ENCODE data around the gene CDH18. TPM values are rescaled to one million over a fixed set of nuclear protein-coding genes. Genes with fewer than 3 reads are reported as not detected.

CDH18 gene
- total and polyA plus RNA-seq, 2 donors (not counting 3 experiments of a cell fraction or from before 2014, with no cell fraction given), result 0.06 TPM; not detected in 1

DNA sequence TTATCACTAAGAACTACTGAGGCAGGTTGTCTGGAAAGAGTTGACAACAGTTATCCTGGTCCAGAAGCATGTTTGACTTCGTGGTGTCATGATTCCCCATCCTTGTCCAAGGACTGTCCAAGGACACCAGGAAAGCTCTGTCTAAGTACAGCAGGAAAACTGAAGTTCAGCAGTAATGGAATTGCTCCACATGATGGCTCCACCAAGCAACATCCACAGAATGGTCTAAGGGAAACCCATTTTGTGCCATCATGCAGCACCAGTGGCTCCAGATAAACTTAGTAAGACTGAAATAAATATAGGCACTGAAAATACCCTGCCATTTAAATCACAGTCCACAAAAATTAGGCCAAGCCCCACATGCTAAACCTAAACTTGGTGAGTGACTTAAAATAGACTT, 192.8 kb downstream of the CDH18 start:
- no peaks in the 10 kb centered on the region for H3K9me1 ChIP-seq (replicated peaks; ENCODE audit: control insufficient read depth, extremely low read depth, insufficient read depth, low read length)
- no peaks in the 10 kb centered on the region for H3K79me2 ChIP-seq (ENCODE audit: control insufficient read depth, insufficient read depth, low read length)
- intact Hi-C loops (cut with micrococcal nuclease), result no loop called here
- no peaks in the 10 kb centered on the region for H3K36me3 ChIP-seq (ENCODE audit: control insufficient read depth in 2 of 2, extremely low read depth in 1 of 2, insufficient read depth in 2 of 2, low read length in 2 of 2)
- no peak overlapping the region for H3K4me3 ChIP-seq (replicated peaks in 1 of 3; ENCODE audit: insufficient read depth in 1 of 3, low read depth in 1 of 3, low read length in 3 of 3)
- no peaks in the 10 kb centered on the region for H3K27me3 ChIP-seq (ENCODE audit: control insufficient read depth in 2 of 2, insufficient read depth in 2 of 2, low read length in 2 of 2)
- FAIRE-seq, result no peak
- H3K27ac ChIP-seq (ENCODE audit: insufficient read depth, low read depth, low read length), result no peak overlapping the region
- dilution Hi-C loops (cut with MboI; ENCODE audit: extremely low pct_ligation_motif_present, low sequenced_read_pairs), result no loop called here
- ChIA-PET POLR2A (no interaction called here), CTCF (interaction anchor here (0.7 to 1.0 kb wide), 4 partner anchors 14 to 193 kb away, joined by 3 to 4 read pairs (median 3); partner anchors contain the start of gene CDH18)
- H3K9me3 ChIP-seq (replicated peaks; ENCODE audit: control insufficient read depth, insufficient read depth, low read length), result no peaks in the 10 kb centered on the region
- no peaks in the 10 kb centered on the region for H3K4me1 ChIP-seq (ENCODE audit: control insufficient read depth, extremely low read depth, insufficient read depth, low read length)
- no peaks in the 10 kb centered on the region for H4K20me1 ChIP-seq (replicated peaks; ENCODE audit: control insufficient read depth, extremely low read depth, insufficient read depth, low read length)
- no peak overlapping the region for H3K9ac ChIP-seq (replicated peaks; ENCODE audit: extremely low read depth, insufficient read depth, low read length)
- TF ChIP-seq EZH2 (IDR thresholded peaks at IDR 0.05; ENCODE audit: borderline replicate concordance, low read depth, low read length, severe bottlenecking) (no peak), POLR2A (IDR thresholded peaks at IDR 0.05; ENCODE audit: low read depth, low read length) (no peak), JUN (IDR thresholded peaks at IDR 0.05; ENCODE audit: borderline replicate concordance, insufficient read depth, insufficient read length, low read depth) (no peak), MYC (IDR thresholded peaks at IDR 0.05; ENCODE audit: low read depth, low read length) (no peak), GATA2 (IDR thresholded peaks at IDR 0.05; ENCODE audit: insufficient read depth, insufficient read length, low read depth, low read length) (no peak)
- TF ChIP-seq, protein P1, sequence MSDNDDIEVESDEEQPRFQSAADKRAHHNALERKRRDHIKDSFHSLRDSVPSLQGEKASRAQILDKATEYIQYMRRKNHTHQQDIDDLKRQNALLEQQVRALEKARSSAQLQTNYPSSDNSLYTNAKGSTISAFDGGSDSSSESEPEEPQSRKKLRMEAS (IDR thresholded peaks at IDR 0.05; ENCODE audit: insufficient read depth, insufficient read length), result no peak
- TF ChIP-seq, protein P2, sequence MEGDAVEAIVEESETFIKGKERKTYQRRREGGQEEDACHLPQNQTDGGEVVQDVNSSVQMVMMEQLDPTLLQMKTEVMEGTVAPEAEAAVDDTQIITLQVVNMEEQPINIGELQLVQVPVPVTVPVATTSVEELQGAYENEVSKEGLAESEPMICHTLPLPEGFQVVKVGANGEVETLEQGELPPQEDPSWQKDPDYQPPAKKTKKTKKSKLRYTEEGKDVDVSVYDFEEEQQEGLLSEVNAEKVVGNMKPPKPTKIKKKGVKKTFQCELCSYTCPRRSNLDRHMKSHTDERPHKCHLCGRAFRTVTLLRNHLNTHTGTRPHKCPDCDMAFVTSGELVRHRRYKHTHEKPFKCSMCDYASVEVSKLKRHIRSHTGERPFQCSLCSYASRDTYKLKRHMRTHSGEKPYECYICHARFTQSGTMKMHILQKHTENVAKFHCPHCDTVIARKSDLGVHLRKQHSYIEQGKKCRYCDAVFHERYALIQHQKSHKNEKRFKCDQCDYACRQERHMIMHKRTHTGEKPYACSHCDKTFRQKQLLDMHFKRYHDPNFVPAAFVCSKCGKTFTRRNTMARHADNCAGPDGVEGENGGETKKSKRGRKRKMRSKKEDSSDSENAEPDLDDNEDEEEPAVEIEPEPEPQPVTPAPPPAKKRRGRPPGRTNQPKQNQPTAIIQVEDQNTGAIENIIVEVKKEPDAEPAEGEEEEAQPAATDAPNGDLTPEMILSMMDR (IDR thresholded peaks at IDR 0.05; ENCODE audit: extremely low read depth in 1 of 2, insufficient read depth in 1 of 2, low read depth in 1 of 2, low read length in 2 of 2), result peak in 1 of 2 donors; percentile 15
- no TSS peak for BruUV-seq (replicated peaks)
- no peak overlapping the region for H3K4me2 ChIP-seq (ENCODE audit: insufficient read depth, low read length)
- no peak overlapping the region for H2AFZ ChIP-seq (ENCODE audit: low read depth, low read length)
- peak; percentile 34 for DNase-seq (ENCODE audit: low read depth, low spot score)

Data from endothelial cell of umbilical vein (primary cell).